Small intestine (tissue), 7 donors: Measurements from ENCODE around the gene C17orf67. TPM values are rescaled to one million over a fixed set of nuclear protein-coding genes. Genes with fewer than 3 reads are reported as not detected.
A peak's percentile ranks its signal among the peaks of the same experiment; 100 is the strongest.

Experiments
- DNase-seq, 2 donors: peaks; one replicate each; pipeline versions ENCODE4 v3.0.0 to v3.0.0-alpha.2; 2013
- FAIRE-seq: peaks from 2 replicates; lab custom pipeline; 2012; peaks lifted over from hg19 to GRCh38; lab: Jason Lieb, UNC
- H3K27ac ChIP-seq, 3 donors: one replicate each; pipeline ENCODE4 v1.5.1; 2013; ENCODE audit warnings: low read length in 2 of 3, mild to moderate bottlenecking in 2 of 3, control low read depth in 1 of 3, inconsistent platforms in 1 of 3, low read depth in 1 of 3, moderate library complexity in 1 of 3
- H3K27me3 ChIP-seq, 3 donors: one replicate each; pipeline ENCODE4 v1.6.1; 2013; ENCODE audit warnings: low read length in 3 of 3, inconsistent platforms in 1 of 3; ENCODE audit not compliant: control insufficient read depth in 3 of 3, insufficient read depth in 3 of 3
- H3K36me3 ChIP-seq, 3 donors: one replicate each; pipeline ENCODE4 v1.6.1; 2013; ENCODE audit warnings: low read length in 3 of 3, inconsistent platforms in 1 of 3, low read depth in 1 of 3, mild to moderate bottlenecking in 1 of 3, moderate library complexity in 1 of 3; ENCODE audit not compliant: control insufficient read depth in 3 of 3, insufficient read depth in 2 of 3
- H3K4me1 ChIP-seq, 3 donors: one replicate each; pipeline ENCODE4 v1.6.1; 2013; ENCODE audit warnings: low read length in 2 of 3, inconsistent platforms in 1 of 3, low read depth in 1 of 3, mild to moderate bottlenecking in 1 of 3, moderate library complexity in 1 of 3; ENCODE audit not compliant: control insufficient read depth in 3 of 3, insufficient read depth in 2 of 3
- H3K4me3 ChIP-seq, 3 donors: one replicate each; pipeline ENCODE4 v1.5.1; 2013; ENCODE audit warnings: low read length in 3 of 3, control low read depth in 1 of 3, inconsistent platforms in 1 of 3, low read depth in 1 of 3, mild to moderate bottlenecking in 1 of 3, moderate library complexity in 1 of 3
- H3K9me3 ChIP-seq, 2 donors: one replicate each; pipeline ENCODE4 v1.6.1; 2013; ENCODE audit warnings: low read depth in 1 of 2, low read length in 1 of 2; ENCODE audit not compliant: control insufficient read depth in 2 of 2, insufficient read depth in 1 of 2
- WGBS, 3 donors: extraction: QIAGEN DNeasy Blood & Tissue Kit; methylation state at CpG; one replicate each; pipeline ENCODE4 v1.1.7; 2013; 5-methylcytosine and 5-hydroxymethylcytosine counted together
- polyA plus RNA-seq, 4 donors: library from polyadenylated mRNA; stranded (reverse) in 3 of 4; unstranded in 1 of 4; fragments of 200-250 nt in 3 of 4; fragments of 120-200 nt in 1 of 4; gene quantifications; one replicate each; pipeline versions ENCODE4 v1.2.1 to v1.2.3, GENCODE V29; 2013
- donor health status: healthy with polysubstance abuse.
- donor health status: control.
- donor health status: control.
- donor health status: Bipolar disorder and iron deficiency.
- donor health status: healthy.

The C17orf67 gene
- polyA plus RNA-seq, 4 donors = 0.62 to 41.9 (median 6.6) TPM

DNA sequence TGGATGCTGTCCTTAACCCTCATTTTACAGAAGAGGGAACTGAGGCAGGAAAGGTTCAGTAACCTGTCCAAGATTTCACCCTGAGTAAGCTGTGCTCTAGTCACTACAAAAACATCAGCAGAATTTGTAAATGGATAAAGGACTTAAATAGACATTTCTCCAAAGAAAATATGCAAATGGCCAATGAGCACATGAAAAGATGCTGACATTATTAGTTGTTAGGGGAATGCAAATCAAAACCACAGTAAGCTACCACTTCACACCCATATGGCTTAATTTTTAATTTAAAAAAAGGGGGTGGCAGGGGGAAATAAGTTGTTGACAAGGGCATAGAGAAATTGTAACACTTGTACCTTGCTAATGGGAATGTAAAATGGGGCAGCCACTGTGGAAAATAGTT lies 51.4 kb downstream of the C17orf67 start:
- H3K27ac ChIP-seq = no peak overlapping the region
- H3K36me3 ChIP-seq = no peaks in the 10 kb centered on the region
- no peak for FAIRE-seq
- H3K4me3 ChIP-seq = no peak overlapping the region
- DNase-seq = no peak
- H3K9me3 ChIP-seq = no peaks in the 10 kb centered on the region
- peaks cover 0 to 3% (median 0%) of the 10 kb centered on the region in 3 donors for H3K4me1 ChIP-seq
- peaks cover 0 to 36% (median 0%) of the 10 kb centered on the region in 3 donors for H3K27me3 ChIP-seq

DNA sequence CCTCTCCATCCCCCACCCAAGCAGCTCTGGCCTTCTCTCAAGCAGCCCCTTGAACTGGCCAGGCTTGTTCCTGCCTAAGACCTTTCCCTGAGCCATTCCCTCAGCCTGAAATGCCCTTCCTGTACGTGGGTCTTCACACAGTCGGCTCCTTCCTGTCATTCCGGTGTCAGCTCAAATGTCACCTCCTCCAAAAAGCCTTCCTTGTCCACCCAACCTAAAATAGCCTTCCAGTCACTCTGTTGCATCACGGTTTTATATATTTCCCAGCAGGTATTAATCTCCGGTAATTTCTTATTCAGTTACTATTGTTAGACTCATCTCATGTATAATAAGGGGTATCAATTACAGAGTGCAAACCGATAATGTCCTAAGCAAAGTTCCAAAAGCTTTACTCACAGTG lies 51.8 kb downstream of the C17orf67 start:
- Histone ChIP-seq H3K4me3 (no peak overlapping the region), H3K27me3 (peaks cover 0 to 36% (median 0%) of the 10 kb centered on the region in 3 donors), H3K27ac (no peak overlapping the region), H3K9me3 (no peaks in the 10 kb centered on the region), H3K4me1 (peaks cover 0 to 3% (median 0%) of the 10 kb centered on the region in 3 donors), H3K36me3 (no peaks in the 10 kb centered on the region)
- FAIRE-seq (no peak), DNase-seq (no peak)
- 76 to 84% (median 76%) methylated on average over 6 of the region's 6 CpGs for WGBS, 3 donors

DNA sequence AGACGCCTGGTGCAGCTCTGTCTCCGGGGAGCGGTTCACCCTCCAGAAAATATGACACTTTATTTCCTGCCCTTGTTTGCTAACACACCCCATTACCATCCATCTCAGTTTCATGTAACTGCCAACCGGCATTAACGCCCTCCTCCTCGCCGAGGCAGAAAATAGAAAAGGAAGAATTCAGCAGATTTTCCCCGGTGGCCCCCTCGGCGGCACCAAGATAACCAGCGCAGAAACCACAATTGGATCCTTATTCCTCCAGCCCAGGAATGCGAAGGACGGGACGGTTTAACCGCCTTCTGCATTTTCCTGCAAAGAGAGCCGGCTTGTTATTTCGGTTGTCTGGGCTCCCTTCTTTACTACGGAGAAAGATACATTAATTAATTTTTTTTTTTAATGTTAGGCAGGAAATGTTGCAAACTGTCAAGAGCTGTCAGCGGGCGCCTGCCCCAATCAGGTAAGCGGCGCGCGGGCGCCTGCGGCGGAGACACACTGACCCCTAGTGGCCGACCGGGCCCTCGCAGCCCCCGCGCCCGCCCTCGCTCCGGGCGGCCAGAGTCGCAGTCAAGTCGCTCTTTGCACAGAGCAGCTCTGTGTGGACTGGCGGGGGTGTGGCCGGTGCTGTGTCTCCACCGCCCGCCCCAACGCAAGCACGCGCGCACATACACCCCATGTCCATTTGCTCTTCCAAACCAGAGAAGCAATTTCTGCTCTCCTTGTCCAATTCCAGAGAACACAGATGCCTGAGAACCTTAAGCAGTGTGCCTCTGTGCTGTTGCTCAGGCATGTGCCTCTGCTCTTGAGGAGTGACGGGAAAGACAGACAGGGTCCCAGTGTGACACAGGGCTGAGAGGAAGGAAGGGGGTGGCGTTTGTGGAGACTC lies 53.6 kb downstream of the C17orf67 start:
- Histone ChIP-seq H3K4me3 (peak overlapping the region in 2 of 3 donors; percentile 1 to 21), H3K36me3 (no peaks in the 10 kb centered on the region), H3K9me3 (no peaks in the 10 kb centered on the region), H3K27ac (no peak overlapping the region), H3K4me1 (peaks cover 0 to 2% (median 0%) of the 10 kb centered on the region in 3 donors), H3K27me3 (peaks cover 0 to 34% (median 0%) of the 10 kb centered on the region in 3 donors)
- FAIRE-seq (no peak), DNase-seq (peak; percentile 84 to 88)
- WGBS, 3 donors = 0 to 1% (median 1%) methylated on average over 48 of the region's 48 CpGs

DNA sequence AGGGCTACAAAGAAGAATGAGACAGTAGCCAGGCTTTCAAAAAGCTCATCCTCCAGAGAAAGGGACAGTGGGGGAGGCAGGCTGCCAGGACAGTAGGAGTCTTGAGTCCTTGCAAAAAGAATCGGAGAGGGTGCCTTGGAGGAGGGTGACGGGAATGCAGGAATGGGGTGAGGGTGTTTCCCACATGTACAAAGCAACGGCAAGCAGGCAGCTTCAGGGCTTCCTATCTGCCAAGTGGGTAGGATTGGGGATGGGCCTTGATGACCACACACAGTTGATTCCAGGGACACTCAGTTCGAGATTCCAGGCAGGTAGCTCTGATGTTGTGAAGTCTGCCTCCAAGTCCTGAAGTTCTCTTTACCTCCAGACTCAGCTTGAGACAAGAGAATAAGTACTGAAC lies 54.4 kb downstream of the C17orf67 start:
- Histone ChIP-seq H3K27me3 (peaks cover 0 to 34% (median 0%) of the 10 kb centered on the region in 3 donors), H3K36me3 (no peaks in the 10 kb centered on the region), H3K4me3 (no peak overlapping the region), H3K9me3 (no peaks in the 10 kb centered on the region), H3K27ac (no peak overlapping the region), H3K4me1 (no peaks in the 10 kb centered on the region)
- 61 to 75% (median 72%) methylated on average over 4 of the region's 4 CpGs for WGBS, 3 donors
- no peak for DNase-seq
- no peak for FAIRE-seq

GRCh38 chr17:56778898-56779297 lies 54.8 kb downstream of the C17orf67 start:
- Histone ChIP-seq H3K4me1 (no peaks in the 10 kb centered on the region), H3K27me3 (peaks cover 0 to 34% (median 0%) of the 10 kb centered on the region in 3 donors), H3K9me3 (no peaks in the 10 kb centered on the region), H3K4me3 (no peak overlapping the region), H3K27ac (no peak overlapping the region), H3K36me3 (no peaks in the 10 kb centered on the region)
- WGBS, 3 donors = 86 to 92% (median 90%) methylated on average over 9 of the region's 9 CpGs
- FAIRE-seq = no peak
- no peak for DNase-seq

DNA sequence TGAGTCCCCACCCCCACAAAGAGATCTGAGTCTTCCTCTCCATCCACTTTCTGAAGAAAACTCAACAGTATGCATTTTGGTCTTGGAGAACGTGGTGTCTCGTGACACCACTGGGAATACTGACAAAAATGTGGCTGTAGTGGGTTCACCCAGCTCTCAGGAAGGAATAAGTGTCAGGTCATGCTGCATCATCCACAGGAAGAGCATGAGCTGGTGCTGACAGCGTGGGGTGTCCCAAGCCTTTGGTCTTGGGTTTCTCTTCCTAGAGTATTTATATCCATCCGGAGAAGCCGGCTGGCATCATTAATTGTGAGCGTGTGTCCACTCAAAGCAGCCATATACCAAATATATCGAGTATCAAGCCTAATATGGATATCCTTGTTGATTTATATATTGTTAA lies 55.9 kb downstream of the C17orf67 start:
- no peak overlapping the region for H3K4me3 ChIP-seq
- 78 to 89% (median 85%) methylated on average over 7 of the region's 7 CpGs for WGBS, 3 donors
- FAIRE-seq (no peak), DNase-seq (no peak)
- no peaks in the 10 kb centered on the region for H3K36me3 ChIP-seq
- no peaks in the 10 kb centered on the region for H3K9me3 ChIP-seq
- H3K4me1 ChIP-seq = no peaks in the 10 kb centered on the region
- H3K27ac ChIP-seq = no peak overlapping the region
- peaks cover 0 to 36% (median 0%) of the 10 kb centered on the region in 3 donors for H3K27me3 ChIP-seq

- no peaks in the 10 kb centered on the region for H3K36me3 ChIP-seq
- WGBS, 3 donors = 51 to 78% (median 70%) methylated on average over 2 of the region's 2 CpGs
- no peak overlapping the region for H3K4me3 ChIP-seq
- H3K9me3 ChIP-seq = no peaks in the 10 kb centered on the region
- no peaks in the 10 kb centered on the region for H3K4me1 ChIP-seq
- H3K27ac ChIP-seq = no peak overlapping the region
- FAIRE-seq = no peak
- no peak for DNase-seq
- H3K27me3 ChIP-seq = peaks cover 0 to 29% (median 2%) of the 10 kb centered on the region in 3 donors
Observed at GRCh38 chr17:56774650-56775049, 59.1 kb downstream of the C17orf67 start.

GRCh38 chr17:56773124-56773523 lies 60.6 kb downstream of the C17orf67 start:
- Histone ChIP-seq H3K36me3 (no peaks in the 10 kb centered on the region), H3K27ac (no peak overlapping the region), H3K4me3 (no peak overlapping the region), H3K4me1 (no peaks in the 10 kb centered on the region), H3K9me3 (no peaks in the 10 kb centered on the region), H3K27me3 (peaks cover 0 to 21% (median 2%) of the 10 kb centered on the region in 3 donors)
- FAIRE-seq (no peak), DNase-seq (no peak)
- WGBS, 3 donors = 71 to 78% (median 78%) methylated on average over 3 of the region's 3 CpGs
